Retina (tissue), 1 donor: ENCODE data around the gene ZNF576.
A peak's percentile ranks its signal among the peaks of the same experiment; 100 is the strongest.
"Not testable (repeated sequence)": the region's sequence is repeated elsewhere in the genome, so short reads cannot be mapped to it uniquely, and the experiment has no call there.

Source experiments
- DNase-seq: peaks from one replicate; pipeline ENCODE4 v3.0.0-alpha.2; 2016

Gene ZNF576

DNA sequence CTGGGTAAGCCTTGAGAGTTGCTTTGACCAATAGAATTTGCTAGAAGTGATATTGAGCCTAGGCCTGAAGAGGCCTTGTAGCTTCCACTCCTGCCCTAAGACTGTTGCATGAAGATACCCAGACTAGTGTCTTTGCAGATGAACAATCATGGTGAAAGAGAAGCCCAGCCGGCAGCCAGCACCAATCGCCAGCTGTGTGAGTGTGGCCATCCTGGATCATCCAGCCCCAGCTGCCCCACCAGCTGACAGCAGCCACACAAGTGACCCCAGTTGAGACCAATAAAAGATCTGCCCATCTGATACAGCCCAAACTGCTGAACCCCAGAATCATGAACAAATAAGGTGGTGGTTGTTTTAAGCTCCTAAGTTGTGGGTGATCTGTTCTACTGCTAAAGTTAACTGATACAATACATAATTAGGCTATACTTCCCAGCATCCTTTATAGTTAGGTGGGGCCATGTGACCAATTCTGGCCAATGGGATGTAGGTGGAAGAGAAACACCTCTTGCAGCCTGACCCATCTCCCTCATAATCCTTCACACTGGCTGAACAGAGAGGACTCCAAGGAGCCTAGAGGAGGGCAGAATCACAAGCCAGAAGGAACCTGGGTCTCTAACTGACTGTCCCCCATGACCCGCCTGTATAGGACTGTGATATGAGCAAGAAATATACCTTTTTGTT lies 32.4 kb downstream of the ZNF576 start:
- DNase-seq = no peak

DNA sequence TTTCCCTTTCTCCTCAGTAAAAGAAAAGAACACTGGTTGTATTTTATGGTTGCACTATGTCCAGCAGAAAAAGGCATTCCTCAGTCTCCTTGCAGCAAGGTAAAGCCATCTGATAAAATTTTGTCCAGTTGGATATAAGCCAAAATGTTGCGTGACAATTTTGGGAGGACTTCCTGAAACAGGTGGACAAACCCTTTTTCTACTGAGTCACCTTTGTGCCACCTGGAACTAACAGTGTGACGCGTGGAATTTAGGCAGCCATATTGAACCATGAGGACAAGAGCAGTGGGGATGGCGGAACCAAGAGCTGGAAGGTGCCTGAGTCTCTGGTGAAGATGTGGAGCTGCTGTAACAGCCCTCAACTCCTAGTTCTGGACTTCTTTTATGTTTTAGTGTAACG lies 35.1 kb downstream of the ZNF576 start:
- DNase-seq = no peak

DNA sequence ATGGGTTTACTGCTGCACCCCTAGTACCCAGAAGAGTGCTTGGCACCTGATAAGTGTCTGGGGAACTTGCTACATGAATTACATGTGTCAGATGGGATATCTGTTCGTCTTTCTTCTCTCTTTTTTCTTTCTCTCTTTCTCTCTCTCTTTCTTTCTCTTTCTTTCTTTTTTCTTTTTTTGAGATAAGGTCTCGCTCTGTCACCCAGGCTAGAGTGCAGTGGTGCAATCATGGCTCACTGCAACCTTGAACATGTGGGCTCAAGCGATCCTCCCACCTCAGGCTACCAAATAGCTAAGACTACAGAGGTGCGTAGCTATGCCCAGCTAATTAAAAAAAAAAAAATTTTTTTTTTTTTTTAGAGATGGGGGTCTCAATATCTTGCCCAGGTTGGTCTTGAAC lies 37.1 kb downstream of the ZNF576 start:
- DNase-seq = no peak

DNA sequence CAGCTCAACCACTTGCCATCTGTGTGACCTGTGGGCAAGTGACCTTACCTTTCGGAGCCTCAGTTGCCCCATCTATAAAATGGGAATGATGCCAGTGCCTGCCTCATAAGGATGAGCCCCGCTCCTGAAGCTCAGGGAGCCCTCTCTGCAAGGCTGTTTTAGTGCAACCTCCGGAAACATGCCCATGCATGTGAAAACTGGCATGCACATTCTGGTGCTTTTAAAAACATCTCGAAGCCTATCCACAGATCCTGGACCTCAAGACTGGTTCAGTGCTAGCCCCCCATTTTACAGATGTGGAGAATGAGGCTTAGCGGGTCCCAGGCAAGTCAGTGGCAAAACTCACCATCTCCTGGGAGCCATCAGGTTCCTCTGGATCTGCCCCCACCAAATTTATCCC lies 37.7 kb downstream of the ZNF576 start:
- DNase-seq = no peak

DNA sequence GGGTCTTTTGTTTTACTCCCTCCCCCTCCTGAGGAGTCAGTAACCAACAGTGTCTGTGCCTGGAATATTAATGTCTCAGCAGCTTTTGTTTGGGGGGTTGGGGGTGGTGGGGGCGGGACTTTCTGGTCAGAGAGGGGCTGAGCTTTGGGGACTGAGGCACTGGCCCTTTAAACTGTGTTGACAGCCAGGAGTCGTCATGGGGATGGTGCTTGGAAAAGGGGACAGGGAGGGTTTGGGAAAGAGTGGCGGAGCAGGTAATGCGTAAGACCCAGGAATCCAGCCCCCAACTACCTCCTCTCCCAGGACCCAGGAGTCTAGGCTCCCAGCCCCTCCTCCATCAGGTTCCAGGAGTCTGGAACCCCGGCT lies 38.1 kb downstream of the ZNF576 start:
- no peak for DNase-seq

DNA sequence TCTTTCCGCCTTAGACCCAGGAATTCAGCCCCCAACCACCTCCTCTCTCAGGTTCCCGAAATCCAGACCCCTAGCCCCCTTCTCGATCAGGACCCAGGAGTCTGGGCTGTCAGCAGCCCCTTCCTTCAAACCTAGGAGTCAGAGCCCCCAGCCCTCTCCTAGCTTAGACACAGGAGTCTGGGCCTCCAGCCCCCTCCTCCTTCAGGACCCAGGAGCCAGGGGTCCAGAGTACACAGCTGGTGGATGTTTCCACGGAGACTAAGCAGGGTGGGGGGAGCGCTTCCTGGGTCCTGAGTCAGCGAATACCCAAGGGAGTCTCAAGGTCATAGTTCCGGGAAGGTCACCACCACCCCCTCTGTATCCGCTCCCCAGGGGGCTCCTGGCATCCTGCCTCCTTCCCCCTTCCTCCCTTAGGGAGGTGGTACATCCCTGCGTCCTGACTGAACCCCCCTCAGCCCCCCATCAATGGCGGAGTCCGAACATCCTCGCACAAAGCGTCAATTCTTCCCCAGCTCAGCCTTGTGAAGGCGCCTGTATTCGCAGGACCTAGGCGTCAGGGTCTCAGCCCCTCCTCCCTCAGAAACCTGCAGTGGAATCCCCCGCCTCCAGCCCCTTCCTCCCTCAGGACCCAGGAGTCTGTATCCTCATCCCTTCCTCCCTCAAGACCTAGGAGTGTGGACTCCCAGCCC lies 38.6 kb downstream of the ZNF576 start:
- DNase-seq = peak; percentile 83

DNA sequence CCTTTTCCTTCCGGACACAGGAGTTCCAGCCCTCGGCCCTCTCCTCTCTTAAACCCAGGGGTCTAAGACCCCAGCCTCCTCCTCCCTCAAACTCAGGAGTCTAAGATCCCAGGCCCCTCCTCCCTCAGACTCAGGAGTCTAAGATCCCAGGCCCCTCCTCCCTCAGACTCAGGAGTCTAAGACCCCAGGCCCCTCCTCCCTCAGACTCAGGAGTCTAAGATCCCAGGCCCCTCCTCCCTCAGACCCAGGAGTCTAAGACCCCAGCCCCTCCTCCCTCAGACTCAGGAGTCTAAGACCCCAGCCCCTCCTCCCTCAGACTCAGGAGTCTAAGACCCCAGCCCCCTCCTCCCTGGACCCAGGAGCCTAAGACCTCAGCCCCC lies 39.2 kb downstream of the ZNF576 start:
- DNase-seq = not testable (repeated sequence)

DNA sequence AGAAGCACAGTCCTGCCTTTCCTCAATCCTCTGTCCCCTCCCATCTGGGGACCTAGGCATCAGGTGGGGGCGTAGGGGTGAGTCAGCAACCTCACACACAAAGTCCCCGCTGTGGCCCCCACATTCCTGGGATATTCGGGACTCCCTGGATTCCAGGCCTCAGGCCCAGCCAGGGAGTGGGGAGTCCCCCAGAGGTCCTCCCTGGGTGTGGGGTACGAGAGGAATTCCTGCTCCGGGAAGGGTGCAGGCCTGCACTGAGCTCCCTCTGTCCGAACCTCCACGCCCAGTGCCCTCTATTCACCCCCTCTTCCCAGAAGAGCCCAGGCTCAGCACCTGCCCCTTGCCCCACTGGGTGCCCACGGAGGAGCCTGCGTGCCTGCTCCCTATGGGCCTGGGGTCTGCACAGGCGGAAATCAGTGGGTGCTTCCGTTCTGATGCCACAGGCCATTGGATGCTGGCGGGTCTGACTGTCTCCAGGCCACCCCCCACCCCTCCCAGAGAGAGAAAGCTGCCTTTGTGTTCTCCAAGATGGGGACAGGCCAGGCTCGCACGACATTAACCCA lies 39.8 kb downstream of the ZNF576 start:
- no peak for DNase-seq

DNA sequence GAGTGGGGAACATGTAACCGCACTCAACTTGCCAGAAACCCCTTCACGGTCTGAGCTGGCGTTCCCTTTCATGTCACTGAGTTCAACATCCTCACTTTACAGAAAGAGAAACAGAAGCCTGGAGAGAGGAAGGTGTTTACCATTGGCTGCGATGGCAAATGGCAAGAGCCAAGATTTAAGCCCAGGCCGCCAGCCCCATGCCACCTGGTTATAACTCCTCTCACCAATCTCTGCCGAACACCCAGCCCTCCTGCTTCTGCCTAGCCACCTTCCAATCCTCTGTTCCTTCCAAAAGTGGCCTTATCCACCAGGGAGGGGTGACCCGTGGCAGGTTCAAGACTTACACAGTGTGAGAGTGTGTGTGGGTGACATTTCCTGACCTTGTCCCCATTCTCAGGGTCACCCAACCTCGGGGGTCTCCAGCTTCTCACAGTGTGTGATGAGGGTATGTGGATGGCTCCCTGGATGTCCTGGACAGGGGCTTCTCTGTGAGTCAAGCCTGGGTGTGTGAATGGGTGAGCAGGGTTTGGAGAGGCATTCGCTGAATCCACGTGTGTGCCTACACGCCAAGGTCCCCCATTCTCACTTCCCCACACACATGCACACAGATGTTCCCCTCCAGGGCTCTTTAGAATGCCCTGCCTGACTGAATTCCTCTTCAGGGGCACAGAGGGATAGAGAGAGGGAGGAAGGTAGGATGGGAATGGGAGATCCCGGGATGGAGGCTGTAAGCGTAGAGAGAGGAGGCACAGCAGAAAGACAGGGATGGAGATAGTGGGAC lies 42.0 kb downstream of the ZNF576 start:
- no peak for DNase-seq

DNA sequence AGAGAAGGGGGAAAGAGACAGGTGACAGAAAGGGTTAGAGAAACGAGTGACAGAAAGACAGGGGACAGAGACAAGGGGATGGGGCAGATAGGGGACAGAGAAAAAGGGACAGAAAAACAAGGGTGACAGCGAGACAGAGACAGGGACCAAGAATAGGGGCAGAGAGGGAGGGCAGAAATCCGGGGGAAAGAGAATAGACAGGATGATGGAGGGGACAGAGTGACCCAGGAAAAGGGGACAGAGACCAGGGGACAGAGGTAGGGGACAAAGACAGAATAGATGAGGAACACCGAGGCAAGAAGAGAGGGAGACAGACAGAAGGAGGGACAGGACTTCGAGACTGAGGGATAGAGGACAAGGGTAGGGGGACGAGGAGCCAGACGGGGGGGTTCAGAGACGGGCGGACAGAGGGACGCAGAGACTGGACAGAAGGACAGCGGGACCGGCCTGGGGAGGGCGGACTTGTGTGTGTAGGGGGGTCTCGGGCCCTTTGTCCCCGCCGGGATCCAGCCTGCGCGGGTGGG lies 42.7 kb downstream of the ZNF576 start:
- DNase-seq = peak; percentile 33

DNA sequence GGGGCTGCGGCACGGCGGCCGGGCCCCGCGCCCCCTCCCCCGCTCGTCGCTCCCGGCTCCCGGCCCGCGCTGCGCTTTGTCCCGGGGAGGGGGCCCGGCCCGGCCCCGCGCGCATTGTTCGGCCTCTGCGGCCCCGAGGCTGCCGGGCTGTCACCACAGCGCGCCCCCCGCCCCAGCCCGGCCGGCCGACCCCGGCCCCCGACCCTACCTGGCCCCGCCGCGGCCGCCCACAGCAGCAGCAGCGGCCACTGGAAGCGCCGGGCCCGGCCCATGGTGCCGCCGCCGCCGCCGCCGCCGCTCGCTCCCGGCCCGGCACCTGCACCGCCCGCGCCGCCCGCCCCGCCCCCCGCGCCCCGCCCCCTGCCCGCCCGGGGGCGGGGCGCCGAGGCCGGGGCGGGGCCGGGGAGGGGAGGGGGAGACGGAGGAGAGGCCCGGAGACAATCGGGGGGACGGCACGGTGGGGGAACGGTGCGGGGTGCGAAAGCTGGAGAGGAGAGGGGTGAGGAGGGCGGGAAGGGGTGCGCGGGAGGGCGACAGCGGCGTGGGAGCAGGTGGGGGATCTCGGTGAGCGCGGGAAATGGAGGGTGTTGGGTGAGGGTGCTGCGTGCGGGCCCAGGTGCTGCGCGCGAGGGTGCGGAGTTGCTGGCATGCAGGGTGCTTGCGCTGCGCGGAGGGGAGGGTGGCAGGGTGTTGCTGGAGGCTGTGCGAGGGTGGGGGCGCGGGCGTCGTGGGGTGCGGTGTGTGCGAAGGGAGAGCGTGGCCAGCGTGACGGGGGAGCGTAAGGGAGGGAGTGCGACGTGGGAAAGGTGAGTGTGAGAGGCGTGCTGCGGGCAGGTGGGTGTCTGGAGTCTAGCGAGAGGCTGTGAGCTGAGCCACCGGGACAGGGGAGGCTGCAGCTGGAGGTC lies 43.4 kb downstream of the ZNF576 start, which contains the start of gene CADM4:
Gene CADM4 (minus strand): TSS at position 332 of the 905 bp plus-strand sequence. CDS start 60 bp downstream, at position 272.
- DNase-seq = peak; percentile 30

DNA sequence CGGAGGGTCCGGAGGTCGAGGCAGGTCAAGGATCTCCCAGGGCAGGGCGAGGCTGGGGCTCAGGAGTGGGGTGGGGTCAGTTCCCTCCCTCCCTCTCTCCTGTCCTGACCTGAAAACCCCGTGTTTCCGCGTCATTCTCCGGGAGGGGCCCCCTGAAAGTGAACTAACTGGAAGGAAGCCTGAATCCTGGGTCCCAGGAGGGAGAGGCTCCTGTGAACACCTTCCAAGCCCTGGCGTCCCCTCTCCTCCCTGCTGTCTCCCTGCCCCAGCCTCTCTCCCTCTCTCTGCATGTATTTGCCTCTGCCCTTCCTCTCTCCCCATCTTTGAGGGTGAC lies 44.0 kb downstream of the ZNF576 start:
- no peak for DNase-seq

DNA sequence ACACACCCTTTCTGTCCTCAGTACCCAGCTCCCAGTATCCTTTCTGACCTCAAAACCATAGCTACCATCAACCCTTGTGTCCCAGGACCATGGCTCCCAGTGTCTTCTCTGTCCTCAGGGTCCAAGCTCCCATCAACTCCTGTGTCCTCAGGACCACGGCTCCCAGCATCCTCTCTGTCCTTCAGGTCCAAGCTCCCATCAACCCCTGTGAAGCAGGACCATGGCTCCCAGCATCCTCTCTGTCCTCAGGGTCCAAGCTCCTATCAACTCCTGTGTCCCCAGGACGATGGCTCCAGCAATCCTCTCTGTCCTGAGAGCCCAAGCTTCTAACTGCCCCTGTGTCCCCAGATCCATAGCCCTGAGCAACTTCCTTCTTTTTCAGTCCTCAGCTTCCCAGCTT lies 44.9 kb downstream of the ZNF576 start:
- no peak for DNase-seq

DNA sequence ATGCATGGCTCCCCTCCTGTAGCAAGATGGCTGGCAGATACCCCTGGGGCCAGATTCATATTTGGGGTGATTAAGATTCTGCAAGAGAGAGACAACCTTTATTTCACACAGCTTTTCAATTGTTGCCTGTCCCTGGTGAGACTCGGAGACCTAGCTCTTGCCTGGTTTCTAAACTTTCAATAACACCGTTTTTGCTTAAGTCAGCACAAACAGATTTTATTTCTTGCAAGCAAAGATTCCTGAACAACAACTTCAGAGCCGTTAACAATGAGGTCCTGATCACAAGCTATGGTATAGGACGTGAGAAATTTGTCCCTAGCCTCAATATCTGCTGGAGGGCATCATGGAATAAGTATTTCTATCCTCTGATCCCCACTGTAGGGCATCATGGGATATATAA lies 46.1 kb downstream of the ZNF576 start:
- no peak for DNase-seq

DNA sequence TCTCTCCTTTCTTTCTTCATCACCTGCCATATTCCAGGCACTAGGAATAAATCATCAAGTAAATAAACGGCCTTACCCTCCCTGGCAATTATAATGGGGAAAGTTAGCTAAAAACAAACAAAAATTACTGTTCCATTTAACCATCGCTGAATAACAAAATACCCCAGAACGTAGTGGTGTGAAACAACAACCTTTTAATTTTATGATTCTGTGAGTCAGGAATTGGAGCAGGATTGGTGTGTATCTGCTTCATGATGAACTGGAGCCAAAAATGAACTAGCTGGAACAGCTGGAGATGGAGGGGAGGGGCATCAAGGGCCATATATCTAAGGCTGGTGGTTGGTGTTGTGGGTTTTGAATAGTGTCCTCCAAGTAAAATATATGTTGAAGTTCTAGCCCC lies 46.9 kb downstream of the ZNF576 start:
- DNase-seq = no peak

DNA sequence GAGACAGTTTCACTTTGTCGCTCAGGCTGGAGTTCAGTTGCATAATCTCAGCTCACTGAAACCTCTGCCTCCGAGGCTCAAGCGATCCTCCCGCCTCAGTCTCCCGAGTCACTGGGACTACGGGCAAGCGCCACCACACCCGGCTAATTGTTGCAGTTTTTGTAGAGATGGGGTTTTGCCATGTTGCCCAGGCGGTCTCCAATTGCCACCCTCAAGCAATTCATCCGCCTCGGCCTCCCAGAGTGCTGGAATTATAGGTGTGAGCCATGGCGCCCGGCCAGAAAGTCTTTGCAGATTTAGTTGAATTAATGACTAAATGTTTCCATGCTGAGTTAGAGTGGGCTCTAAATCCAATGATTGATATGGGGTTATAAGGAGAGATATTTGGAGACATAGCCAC lies 47.8 kb downstream of the ZNF576 start:
- no peak for DNase-seq

DNA sequence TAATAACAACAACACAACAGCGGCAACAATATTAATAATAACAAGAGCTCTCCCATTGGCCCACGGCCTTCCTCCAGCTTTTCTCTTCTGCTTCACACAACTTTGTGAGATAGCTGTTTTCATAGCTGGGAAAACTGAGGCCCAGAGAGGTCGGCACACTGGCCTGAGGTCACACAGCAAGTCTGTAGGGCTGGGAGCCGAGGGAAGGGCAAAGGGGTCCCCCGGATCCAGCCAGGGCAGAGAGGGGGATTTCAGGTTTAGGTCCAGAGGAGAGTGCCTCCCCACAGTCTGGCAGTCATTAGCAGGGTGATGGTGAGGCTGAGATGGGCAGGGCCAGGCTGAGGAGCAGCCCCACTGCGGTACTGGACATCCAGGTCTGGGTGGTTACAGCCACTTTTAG lies 52.2 kb downstream of the ZNF576 start:
- DNase-seq = no peak

DNA sequence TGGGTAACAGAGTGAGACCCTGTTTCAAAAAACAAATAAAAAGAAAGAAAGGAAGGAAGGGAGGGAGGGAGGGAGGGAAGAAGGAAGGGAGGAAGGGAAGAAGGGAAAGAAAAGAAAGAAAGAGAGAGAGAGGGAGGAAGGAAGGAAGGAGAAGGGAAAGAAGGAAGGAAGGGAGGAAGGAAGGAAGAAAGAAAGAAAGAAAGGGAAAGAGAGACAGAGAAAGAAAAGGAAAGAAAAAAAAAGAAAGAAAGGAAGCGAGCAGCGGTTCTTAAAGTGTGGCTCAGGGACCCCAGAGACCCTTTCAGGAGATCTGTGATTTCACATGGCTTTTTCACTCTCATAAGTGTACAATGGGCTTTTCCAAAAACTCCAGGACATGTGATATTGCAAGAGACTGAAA lies 53.1 kb downstream of the ZNF576 start:
- DNase-seq = no peak

DNA sequence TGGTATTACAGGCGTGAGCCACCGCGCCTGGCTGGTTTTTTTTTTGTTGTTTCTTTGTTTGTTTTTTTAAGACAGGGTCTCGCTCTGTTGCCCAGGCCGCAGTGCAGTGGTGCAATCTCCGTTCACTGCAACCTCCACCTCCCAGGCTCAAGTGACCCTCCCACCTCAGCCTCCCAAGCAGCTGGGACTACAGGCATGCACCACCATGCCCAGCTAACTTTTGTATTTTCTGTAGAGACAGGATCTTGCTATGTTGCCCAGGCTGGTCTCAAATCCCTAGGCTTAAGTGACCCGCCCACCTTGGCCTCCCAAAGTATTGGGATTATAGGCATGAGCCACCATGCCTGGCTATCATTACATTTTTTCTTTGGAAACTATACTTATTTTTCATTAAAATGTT lies 53.9 kb downstream of the ZNF576 start:
- DNase-seq = not testable (repeated sequence)
